Stomach (tissue), 4 donors: ENCODE results near the gene KCNJ15.

Experiments
- EP300 ChIP-seq: sonication (generic); formaldehyde crosslinking; IDR thresholded peaks from one replicate; pipeline ENCODE4 v1.6.1; 2017; ENCODE audit warnings: antibody characterized with exemption
- POLR2A ChIP-seq, 4 donors: fragments of 450-650 bp; IDR thresholded peaks; one replicate each; pipeline ENCODE4 v1.6.1; 2016; ENCODE audit warnings: antibody characterized with exemption in 4 of 4, control low read depth in 2 of 4, mild to moderate bottlenecking in 1 of 4, moderate library complexity in 1 of 4
- TF ChIP-seq, protein P1 (sequence below), 7 experiments: fragments of 450-650 bp in 4 of 7; fragments of 200-600 bp in 3 of 7; sonication (generic) in 3 of 7; IDR thresholded peaks; one replicate each; pipeline ENCODE4 v1.5.1; 2016 to 2019; ENCODE audit warnings: antibody characterized with exemption in 7 of 7, control low read depth in 2 of 7, mild to moderate bottlenecking in 1 of 7

GRCh38 chr21:38293765-38294164 is 37.0 kb downstream of the KCNJ15 start:
- TF ChIP-seq POLR2A (IDR thresholded peaks at IDR 0.05) (no peak), EP300 (no peak)
- TF ChIP-seq, protein P1, sequence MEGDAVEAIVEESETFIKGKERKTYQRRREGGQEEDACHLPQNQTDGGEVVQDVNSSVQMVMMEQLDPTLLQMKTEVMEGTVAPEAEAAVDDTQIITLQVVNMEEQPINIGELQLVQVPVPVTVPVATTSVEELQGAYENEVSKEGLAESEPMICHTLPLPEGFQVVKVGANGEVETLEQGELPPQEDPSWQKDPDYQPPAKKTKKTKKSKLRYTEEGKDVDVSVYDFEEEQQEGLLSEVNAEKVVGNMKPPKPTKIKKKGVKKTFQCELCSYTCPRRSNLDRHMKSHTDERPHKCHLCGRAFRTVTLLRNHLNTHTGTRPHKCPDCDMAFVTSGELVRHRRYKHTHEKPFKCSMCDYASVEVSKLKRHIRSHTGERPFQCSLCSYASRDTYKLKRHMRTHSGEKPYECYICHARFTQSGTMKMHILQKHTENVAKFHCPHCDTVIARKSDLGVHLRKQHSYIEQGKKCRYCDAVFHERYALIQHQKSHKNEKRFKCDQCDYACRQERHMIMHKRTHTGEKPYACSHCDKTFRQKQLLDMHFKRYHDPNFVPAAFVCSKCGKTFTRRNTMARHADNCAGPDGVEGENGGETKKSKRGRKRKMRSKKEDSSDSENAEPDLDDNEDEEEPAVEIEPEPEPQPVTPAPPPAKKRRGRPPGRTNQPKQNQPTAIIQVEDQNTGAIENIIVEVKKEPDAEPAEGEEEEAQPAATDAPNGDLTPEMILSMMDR (IDR thresholded peaks at IDR 0.05) = no peak
